ENCODE measurements around the gene KLHDC2.

DNA sequence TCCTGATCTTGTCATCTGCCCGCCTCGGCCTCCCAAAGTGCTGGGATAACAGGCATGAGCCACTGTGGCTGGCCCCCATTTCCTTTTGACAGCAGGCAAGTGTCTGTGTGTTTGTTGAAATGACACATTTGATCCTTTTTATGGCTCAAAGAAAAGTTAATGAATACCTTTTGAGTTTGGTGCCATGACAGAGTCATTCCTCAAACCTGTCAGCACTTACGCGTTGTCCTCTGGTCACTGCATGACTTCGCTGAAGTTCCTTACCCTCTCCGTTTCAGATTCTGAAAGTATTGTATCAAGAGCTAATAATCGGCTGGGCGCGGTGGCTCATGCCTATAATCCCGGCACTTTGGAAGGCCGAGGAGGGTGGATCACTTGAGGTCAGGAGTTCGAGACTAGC, 52.2 kb downstream of the KLHDC2 start:
- TF ChIP-seq, protein P1, sequence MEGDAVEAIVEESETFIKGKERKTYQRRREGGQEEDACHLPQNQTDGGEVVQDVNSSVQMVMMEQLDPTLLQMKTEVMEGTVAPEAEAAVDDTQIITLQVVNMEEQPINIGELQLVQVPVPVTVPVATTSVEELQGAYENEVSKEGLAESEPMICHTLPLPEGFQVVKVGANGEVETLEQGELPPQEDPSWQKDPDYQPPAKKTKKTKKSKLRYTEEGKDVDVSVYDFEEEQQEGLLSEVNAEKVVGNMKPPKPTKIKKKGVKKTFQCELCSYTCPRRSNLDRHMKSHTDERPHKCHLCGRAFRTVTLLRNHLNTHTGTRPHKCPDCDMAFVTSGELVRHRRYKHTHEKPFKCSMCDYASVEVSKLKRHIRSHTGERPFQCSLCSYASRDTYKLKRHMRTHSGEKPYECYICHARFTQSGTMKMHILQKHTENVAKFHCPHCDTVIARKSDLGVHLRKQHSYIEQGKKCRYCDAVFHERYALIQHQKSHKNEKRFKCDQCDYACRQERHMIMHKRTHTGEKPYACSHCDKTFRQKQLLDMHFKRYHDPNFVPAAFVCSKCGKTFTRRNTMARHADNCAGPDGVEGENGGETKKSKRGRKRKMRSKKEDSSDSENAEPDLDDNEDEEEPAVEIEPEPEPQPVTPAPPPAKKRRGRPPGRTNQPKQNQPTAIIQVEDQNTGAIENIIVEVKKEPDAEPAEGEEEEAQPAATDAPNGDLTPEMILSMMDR (IDR thresholded peaks at IDR 0.05), result no peak
- no peak for TF ChIP-seq POLR2A (IDR thresholded peaks at IDR 0.05)
